CD14-positive monocyte (primary cell): ENCODE results near the gene PER1. TPM values are rescaled to one million over a fixed set of nuclear protein-coding genes. Genes with fewer than 3 reads are reported as not detected.

Experiments used
- DNase-seq, 3 donors: peaks; one replicate each; pipeline ENCODE4 v3.0.0-alpha.2; 2011 to 2022
- H2AFZ ChIP-seq: 2 replicates; pipeline ENCODE4 v1.6.0; 2012; ENCODE audit warnings: mild to moderate bottlenecking, low read depth, low read length, inconsistent platforms; ENCODE audit not compliant: insufficient read depth, poor library complexity, severe bottlenecking
- H3K27ac ChIP-seq, 2 donors: 1 replicate in 1 of 2; 2 replicates in 1 of 2; pipeline ENCODE4 v1.5.1; 2012 to 2013; ENCODE audit warnings: low read length in 2 of 2, control low read depth in 1 of 2, inconsistent platforms in 1 of 2, low read depth in 1 of 2, mild to moderate bottlenecking in 1 of 2
- H3K27me3 ChIP-seq, 2 donors: one replicate each; pipeline versions ENCODE4 v1.6.0 to v1.6.1; 2011 to 2013; ENCODE audit warnings: low read length in 2 of 2; ENCODE audit not compliant: control insufficient read depth in 2 of 2, insufficient read depth in 2 of 2
- H3K36me3 ChIP-seq, 2 donors: replicated peaks in 1 of 2; 1 replicate in 1 of 2; 2 replicates in 1 of 2; pipeline versions ENCODE4 v1.5.1 to v1.6.1; 2012 to 2013; ENCODE audit warnings: low read length in 2 of 2, control low read depth in 1 of 2, inconsistent platforms in 1 of 2, mild to moderate bottlenecking in 1 of 2; ENCODE audit not compliant: insufficient read depth in 2 of 2, control insufficient read depth in 1 of 2
- H3K4me1 ChIP-seq, 2 donors: 1 replicate in 1 of 2; 2 replicates in 1 of 2; pipeline versions ENCODE4 v1.5.1 to v1.6.1; 2012 to 2013; ENCODE audit warnings: low read length in 2 of 2, control low read depth in 1 of 2, inconsistent platforms in 1 of 2, mild to moderate bottlenecking in 1 of 2, moderate library complexity in 1 of 2; ENCODE audit not compliant: insufficient read depth in 2 of 2, control insufficient read depth in 1 of 2
- H3K4me2 ChIP-seq: replicated peaks from 2 replicates; pipeline ENCODE3; 2012; ENCODE audit warnings: low read length, moderate library complexity, mild to moderate bottlenecking; ENCODE audit not compliant: poor library complexity, severe bottlenecking; ENCODE audit errors: extremely low read depth
- H3K4me3 ChIP-seq, 3 experiments: fragments of 200-600 bp in 1 of 3; sonication (generic) in 1 of 3; replicated peaks in 1 of 3; 1 replicate in 2 of 3; 2 replicates in 1 of 3; pipeline ENCODE4 v1.5.1; 2011 to 2013; ENCODE audit warnings: low read length in 3 of 3, mild to moderate bottlenecking in 3 of 3, control low read depth in 2 of 3, low read depth in 2 of 3, inconsistent platforms in 1 of 3, moderate library complexity in 1 of 3
- H3K79me2 ChIP-seq: 2 replicates; pipeline ENCODE4 v1.6.0; 2012; ENCODE audit warnings: mild to moderate bottlenecking, control low read depth, inconsistent platforms, low read length, moderate library complexity; ENCODE audit not compliant: insufficient read depth
- H3K9ac ChIP-seq: 2 replicates; pipeline ENCODE4 v1.6.0; 2017; ENCODE audit warnings: low read length, mild to moderate bottlenecking; ENCODE audit not compliant: insufficient read depth, poor library complexity, severe bottlenecking
- H3K9me3 ChIP-seq, 2 donors: replicated peaks in 1 of 2; 1 replicate in 1 of 2; 2 replicates in 1 of 2; pipeline versions ENCODE4 v1.5.1 to v1.6.1; 2012 to 2013; ENCODE audit warnings: low read length in 2 of 2, control low read depth in 1 of 2; ENCODE audit not compliant: control insufficient read depth in 1 of 2, insufficient read depth in 1 of 2
- H4K20me1 ChIP-seq: 2 replicates; pipeline ENCODE4 v1.6.0; 2012; ENCODE audit warnings: mild to moderate bottlenecking, low read length, control low read depth, moderate library complexity; ENCODE audit not compliant: insufficient read depth
- H3K27ac Mint-ChIP-seq, 7 donors: one replicate each; pipeline ENCODE4 v1.8.0; 2020; ENCODE audit warnings: mild to moderate bottlenecking in 7 of 7, mixed read lengths in 7 of 7, moderate library complexity in 6 of 7, inconsistent platforms in 2 of 7
- H3K27me3 Mint-ChIP-seq, 3 donors: one replicate each; pipeline ENCODE4 v1.8.0; 2021 to 2022; ENCODE audit warnings: low read depth in 3 of 3, mild to moderate bottlenecking in 3 of 3, mixed read lengths in 3 of 3, moderate library complexity in 3 of 3, inconsistent platforms in 1 of 3
- H3K36me3 Mint-ChIP-seq, 2 donors: one replicate each; pipeline ENCODE4 v1.8.0; 2020; ENCODE audit warnings: mixed read lengths in 2 of 2, inconsistent platforms in 1 of 2, mild to moderate bottlenecking in 1 of 2
- H3K4me1 Mint-ChIP-seq: one replicate; pipeline ENCODE4 v1.8.0; 2020; ENCODE audit warnings: mild to moderate bottlenecking, mixed read lengths
- H3K4me3 Mint-ChIP-seq, 2 donors: one replicate each; pipeline ENCODE4 v1.8.0; 2020; ENCODE audit warnings: mild to moderate bottlenecking in 2 of 2, mixed read lengths in 2 of 2, moderate library complexity in 1 of 2
- H3K9me3 Mint-ChIP-seq, 7 donors: one replicate each; pipeline ENCODE4 v1.8.0; 2020 to 2022; ENCODE audit warnings: mixed read lengths in 7 of 7, mild to moderate bottlenecking in 6 of 7, moderate library complexity in 6 of 7, inconsistent platforms in 2 of 7
- CTCF ChIP-seq: fragments of 200-600 bp; IDR thresholded peaks from one replicate; pipeline ENCODE4 v1.8.0; 2022; ENCODE audit warnings: antibody characterized with exemption, mild to moderate bottlenecking
- WGBS: methylation state at CpG from one replicate; pipeline ENCODE4 v1.1.5; 2013; ENCODE audit warnings: missing lambda C conversion rate; ENCODE audit not compliant: insufficient coverage; 5-methylcytosine and 5-hydroxymethylcytosine counted together
- intact Hi-C, 2 donors: fragments of 100-400 bp; cut with micrococcal nuclease; formaldehyde crosslinking; loops; one replicate each; pipeline versions ENCODE4 v1.15.0 to v1.15.1; 2023
- polyA plus RNA-seq, 3 donors: library from polyadenylated mRNA; depleted of rRNA in 1 of 3; unstranded in 2 of 3; stranded (reverse) in 1 of 3; fragments of 300-500 nt in 2 of 3; fragments of >200 nt in 1 of 3; fragmentation: Illumina TruSeq in 2 of 3; gene quantifications; 1 replicate in 2 of 3; 2 replicates in 1 of 3; pipeline ENCODE4 v1.2.3, GENCODE V29; 2012 to 2021

The PER1 gene
- polyA plus RNA-seq, 3 donors = 5.6 to 457 (median 9.6) TPM

GRCh38 chr17:8146381-8147140 lies 5.6 kb downstream of the PER1 start:
- peaks cover 10% of the 10 kb centered on the region for H3K4me1 Mint-ChIP-seq
- H3K27ac ChIP-seq = no peak overlapping the region
- H3K9ac ChIP-seq = no peak overlapping the region
- H3K27me3 Mint-ChIP-seq = peaks cover 0 to 9% (median 0%) of the 10 kb centered on the region in 3 donors
- H3K9me3 Mint-ChIP-seq = no peaks in the 10 kb centered on the region
- no peak overlapping the region for H3K4me3 ChIP-seq
- 95% methylated on average over 11 of the region's 14 CpGs for WGBS
- H3K79me2 ChIP-seq = peaks cover 18% of the 10 kb centered on the region
- H3K27me3 ChIP-seq = no peaks in the 10 kb centered on the region
- intact Hi-C loops = no loop called here
- H3K4me2 ChIP-seq = no peak overlapping the region
- no peak for DNase-seq
- H3K9me3 ChIP-seq = no peaks in the 10 kb centered on the region
- peaks cover 78 to 92% of the 10 kb centered on the region in 2 donors for H3K36me3 Mint-ChIP-seq
- TF ChIP-seq CTCF = no peak
- H3K27ac Mint-ChIP-seq = peak overlapping the region in 1 of 7 donors; percentile 43
- H3K4me1 ChIP-seq = peaks cover 8 to 16% of the 10 kb centered on the region in 2 donors
- no peak overlapping the region for H3K4me3 Mint-ChIP-seq
- H3K36me3 ChIP-seq = peaks cover 85 to 92% of the 10 kb centered on the region in 2 donors
- H2AFZ ChIP-seq = no peak overlapping the region
- H4K20me1 ChIP-seq = peaks cover 100% of the 10 kb centered on the region

DNA sequence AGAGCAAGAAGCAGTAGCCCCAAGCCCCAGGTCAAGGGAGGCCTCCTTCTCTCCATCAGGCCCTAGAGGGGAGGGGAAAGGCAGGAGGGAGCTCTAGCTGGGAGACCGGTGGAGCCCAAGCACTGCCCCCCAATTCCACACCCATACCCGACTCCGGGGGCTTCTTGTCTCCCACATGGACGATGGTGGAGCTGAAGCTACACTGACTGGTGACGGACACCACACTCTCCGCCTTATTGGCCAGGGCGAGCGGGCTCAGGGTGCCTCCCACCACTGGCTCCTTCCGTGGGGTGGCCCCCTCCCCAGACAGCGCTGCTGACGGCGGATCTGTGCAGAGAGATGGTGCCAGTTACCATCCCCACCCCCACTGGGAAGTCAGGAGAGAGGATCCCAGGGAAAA lies 6.4 kb downstream of the PER1 start:
- intact Hi-C loops = no loop called here

More for the DNA sequence above, 6.4 kb downstream of the PER1 start:
- H3K36me3 ChIP-seq = peaks cover 93 to 100% of the 10 kb centered on the region in 2 donors
- H3K4me2 ChIP-seq = no peak overlapping the region
- H4K20me1 ChIP-seq = peaks cover 100% of the 10 kb centered on the region
- H3K9me3 ChIP-seq = no peaks in the 10 kb centered on the region
- Mint-ChIP-seq H3K27me3 (peaks cover 0 to 9% (median 3%) of the 10 kb centered on the region in 3 donors), H3K4me1 (peaks cover 5% of the 10 kb centered on the region), H3K36me3 (peaks cover 85 to 100% of the 10 kb centered on the region in 2 donors), H3K27ac (no peak overlapping the region), H3K4me3 (no peak overlapping the region), H3K9me3 (no peaks in the 10 kb centered on the region)
- no peak overlapping the region for H2AFZ ChIP-seq
- peaks cover 6 to 12% of the 10 kb centered on the region in 2 donors for H3K4me1 ChIP-seq
- 91% methylated on average over 4 of the region's 12 CpGs for WGBS
- H3K27me3 ChIP-seq = no peaks in the 10 kb centered on the region
- no peak for TF ChIP-seq CTCF
- peaks cover 11% of the 10 kb centered on the region for H3K79me2 ChIP-seq
- no peak overlapping the region for H3K27ac ChIP-seq
- DNase-seq = no peak
- H3K4me3 ChIP-seq = no peak overlapping the region
- no peak overlapping the region for H3K9ac ChIP-seq
